ENCODE results near the gene CACNA2D3. TPM values are rescaled to one million over a fixed set of nuclear protein-coding genes. Genes with fewer than 3 reads are reported as not detected.

The CACNA2D3 gene
- total RNA-seq, 2 donors from 2014 or later: 1.1 to 5.9 TPM

- Histone ChIP-seq H3K4me1 (replicated peaks) (no peaks in the 10 kb centered on the region), H3K9me3 (no peaks in the 10 kb centered on the region), H3K27ac (no peak overlapping the region), H3K4me3 (no peak overlapping the region), H3K27me3 (replicated peaks; ENCODE audit: insufficient read depth) (no peaks in the 10 kb centered on the region), H3K36me3 (no peaks in the 10 kb centered on the region)
- no peak for TF ChIP-seq POLR2A (IDR thresholded peaks at IDR 0.05)
- no peak for TF ChIP-seq POLR2AphosphoS5 (IDR thresholded peaks at IDR 0.05)
- no peak for TF ChIP-seq CTCF (IDR thresholded peaks at IDR 0.05)
- WGBS: 90% methylated on average over 2 of the region's 2 CpGs
- intact Hi-C loops (cut with DNase I): no loop called here
- no peak for DNase-seq (ENCODE audit: low spot score)
Measured at GRCh38 chr3:55122312-55122711, 1000.0 kb downstream of the CACNA2D3 start.

Other genes with a start within 250 kb of the CACNA2D3 start
- gene ACTR8, start 240.4 kb upstream of the CACNA2D3 start, total RNA-seq: 10 to 100 TPM; 20.6 to 54.5 TPM
- 10 to 100 TPM; 48.5 to 51.1 TPM for gene SELENOK, start 230.7 kb upstream of the CACNA2D3 start, total RNA-seq